Smooth muscle cell (in vitro differentiated cells): ENCODE results near the gene DDX10. TPM values are rescaled to one million over a fixed set of nuclear protein-coding genes. Genes with fewer than 3 reads are reported as not detected.

Source experiments
- DNase-seq: peaks from one replicate; lab custom pipeline; 2025; ENCODE audit not compliant: unreplicated experiment; lab: John Stamatoyannopoulos, UW
- H2AFZ ChIP-seq: fragments of 200-600 bp; sonication (generic); 2 replicates; pipeline ENCODE4 v1.6.0; 2016; ENCODE audit warnings: antibody characterized with exemption, low read depth, mild to moderate bottlenecking
- H3F3A ChIP-seq: fragments of 200-600 bp; sonication (generic); 2 replicates; pipeline ENCODE4 v1.6.0; 2017; ENCODE audit warnings: antibody characterized with exemption, low read depth
- H3K27ac ChIP-seq: fragments of 200-600 bp; sonication (generic); 2 replicates; pipeline ENCODE4 v1.5.1; 2016; ENCODE audit warnings: low read depth, mild to moderate bottlenecking
- H3K27me3 ChIP-seq: fragments of 200-600 bp; sonication (generic); 2 replicates; pipeline ENCODE4 v1.6.1; 2016; ENCODE audit warnings: low read depth, mild to moderate bottlenecking
- H3K36me3 ChIP-seq: fragments of 200-600 bp; sonication (generic); 2 replicates; pipeline ENCODE4 v1.5.1; 2016; ENCODE audit warnings: low read depth
- H3K4me1 ChIP-seq: fragments of 200-600 bp; sonication (generic); 2 replicates; pipeline ENCODE4 v1.5.1; 2016; ENCODE audit warnings: low read depth
- H3K4me2 ChIP-seq: fragments of 200-600 bp; sonication (generic); 2 replicates; pipeline ENCODE4 v1.6.0; 2016; ENCODE audit warnings: mild to moderate bottlenecking
- H3K4me3 ChIP-seq: fragments of 200-600 bp; sonication (generic); 2 replicates; pipeline ENCODE4 v1.5.1; 2016; ENCODE audit warnings: mild to moderate bottlenecking
- H3K79me2 ChIP-seq: fragments of 200-600 bp; sonication (generic); 2 replicates; pipeline ENCODE4 v1.6.0; 2016; ENCODE audit warnings: low read depth, mild to moderate bottlenecking
- H3K9ac ChIP-seq: fragments of 200-600 bp; sonication (generic); 2 replicates; pipeline ENCODE4 v1.6.0; 2016; ENCODE audit warnings: low read depth
- H3K9me3 ChIP-seq: fragments of 200-600 bp; sonication (generic); replicated peaks from 2 replicates; pipeline ENCODE4 v1.5.1; 2016; ENCODE audit warnings: low read depth
- H4K20me1 ChIP-seq: fragments of 200-600 bp; sonication (generic); 2 replicates; pipeline ENCODE4 v1.6.0; 2016; ENCODE audit warnings: low read depth
- CTCF ChIP-seq: fragments of 200-600 bp; sonication (generic); IDR thresholded peaks from 2 replicates; pipeline ENCODE4 v1.5.1; 2017; ENCODE audit warnings: borderline replicate concordance, mild to moderate bottlenecking, antibody characterized with exemption; ENCODE audit not compliant: insufficient read depth, poor library complexity, severe bottlenecking
- WGBS: methylation state at CpG from one replicate; pipeline ENCODE4 v1.1.7; 2016; ENCODE audit warnings: low lambda C conversion rate; 5-methylcytosine and 5-hydroxymethylcytosine counted together
- polyA plus RNA-seq: library from polyadenylated mRNA; unstranded; fragments of >200 nt; fragmentation: Nextera tagmentation; extraction: Ambion mirVana; gene quantifications from 2 replicates; pipeline ENCODE4 v1.2.1, GENCODE V29; 2016
- total RNA-seq: library from RNA; depleted of rRNA; stranded (reverse); fragments of >200 nt; gene quantifications from 2 replicates; pipeline ENCODE4 v1.2.3, GENCODE V29; 2014

Gene DDX10
- total and polyA plus RNA-seq, 2 experiments from 2014 or later = 7.3 to 15.7 TPM

- H3F3A ChIP-seq = no peaks in the 10 kb centered on the region
- H3K4me2 ChIP-seq = no peak overlapping the region
- peaks cover 4% of the 10 kb centered on the region for H3K79me2 ChIP-seq
- TF ChIP-seq CTCF = no peak
- no peaks in the 10 kb centered on the region for H3K36me3 ChIP-seq
- H3K27ac ChIP-seq = no peak overlapping the region
- no peaks in the 10 kb centered on the region for H3K27me3 ChIP-seq
- no peak for DNase-seq
- H3K4me3 ChIP-seq = no peak overlapping the region
- no peaks in the 10 kb centered on the region for H3K9me3 ChIP-seq
- H2AFZ ChIP-seq = no peak overlapping the region
- H3K9ac ChIP-seq = no peak overlapping the region
- WGBS = 43% methylated on average over 2 of the region's 2 CpGs
- no peaks in the 10 kb centered on the region for H4K20me1 ChIP-seq
- H3K4me1 ChIP-seq = peaks cover 4% of the 10 kb centered on the region
These were observed 90.2 kb downstream of the DDX10 start for GRCh38 chr11:108754901-108755625.

GRCh38 chr11:108757630-108758029, 92.8 kb downstream of the DDX10 start:
- H3K9me3 ChIP-seq = no peaks in the 10 kb centered on the region
- peaks cover 11% of the 10 kb centered on the region for H3K79me2 ChIP-seq
- no peaks in the 10 kb centered on the region for H3K36me3 ChIP-seq
- H4K20me1 ChIP-seq = no peaks in the 10 kb centered on the region
- DNase-seq = no peak
- TF ChIP-seq CTCF = no peak
- H2AFZ ChIP-seq = no peak overlapping the region
- H3K27me3 ChIP-seq = no peaks in the 10 kb centered on the region
- H3K4me1 ChIP-seq = peaks cover 4% of the 10 kb centered on the region
- no peak overlapping the region for H3K9ac ChIP-seq
- H3K27ac ChIP-seq = no peak overlapping the region
- 93% methylated on average over 3 of the region's 3 CpGs for WGBS
- H3K4me3 ChIP-seq = no peak overlapping the region
- H3F3A ChIP-seq = no peaks in the 10 kb centered on the region
- H3K4me2 ChIP-seq = no peak overlapping the region

DNA sequence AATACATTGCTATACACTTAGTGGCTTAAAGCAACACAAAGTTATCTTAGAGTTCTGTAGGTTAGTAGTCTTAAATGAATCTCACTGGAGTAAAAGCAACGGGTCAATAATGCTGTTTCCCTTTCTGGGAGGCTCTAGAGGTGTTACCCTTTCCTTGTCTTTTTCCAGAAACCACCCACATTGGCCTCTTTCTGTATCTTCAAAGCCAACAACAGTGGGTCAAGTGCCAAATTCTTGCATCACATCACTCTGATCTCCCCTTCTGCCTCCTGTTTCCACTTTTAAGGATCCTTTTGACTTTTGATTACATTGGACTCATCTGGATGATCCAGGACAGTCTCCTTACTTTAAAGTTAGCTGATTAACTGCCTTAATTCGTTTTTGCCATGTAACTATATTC, 93.6 kb downstream of the DDX10 start:
- H3K4me1 ChIP-seq = peaks cover 4% of the 10 kb centered on the region
- H3K9ac ChIP-seq = no peak overlapping the region
- no peak for TF ChIP-seq CTCF
- no peaks in the 10 kb centered on the region for H3F3A ChIP-seq
- H4K20me1 ChIP-seq = no peaks in the 10 kb centered on the region
- no peak overlapping the region for H3K4me3 ChIP-seq
- no peak overlapping the region for H3K27ac ChIP-seq
- no peaks in the 10 kb centered on the region for H3K27me3 ChIP-seq
- no peak for DNase-seq
- H3K4me2 ChIP-seq = no peak overlapping the region
- H3K79me2 ChIP-seq = peaks cover 11% of the 10 kb centered on the region
- no peaks in the 10 kb centered on the region for H3K36me3 ChIP-seq
- no peaks in the 10 kb centered on the region for H3K9me3 ChIP-seq
- WGBS = 90% methylated on average over 2 of the region's 2 CpGs
- no peak overlapping the region for H2AFZ ChIP-seq

GRCh38 chr11:108766596-108767173, 101.8 kb downstream of the DDX10 start:
- Histone ChIP-seq H3F3A (no peaks in the 10 kb centered on the region), H3K4me1 (no peaks in the 10 kb centered on the region), H3K36me3 (no peaks in the 10 kb centered on the region), H3K27me3 (no peaks in the 10 kb centered on the region), H3K79me2 (peaks cover 6% of the 10 kb centered on the region), H2AFZ (no peak overlapping the region), H3K9ac (no peak overlapping the region), H3K9me3 (no peaks in the 10 kb centered on the region), H4K20me1 (no peaks in the 10 kb centered on the region), H3K4me2 (no peak overlapping the region), H3K4me3 (no peak overlapping the region), H3K27ac (no peak overlapping the region)
- WGBS = 91% methylated on average over 6 of the region's 6 CpGs
- no peak for DNase-seq
- no peak for TF ChIP-seq CTCF
